IPS DF 6.9 (cell line): ENCODE measurements around the gene SLC25A33.
"Not testable (repeated sequence)": the region's sequence is repeated elsewhere in the genome, so short reads cannot be mapped to it uniquely, and the experiment has no call there.

Experiments
- DNase-seq: peaks from one replicate; pipeline ENCODE4 v3.0.0-alpha.2; 2013; ENCODE audit warnings: low read depth, low spot score
- H3K27ac ChIP-seq: one replicate; pipeline ENCODE4 v1.5.1; 2013; ENCODE audit warnings: low read length, control low read depth
- H3K27me3 ChIP-seq: 2 replicates; pipeline ENCODE4 v1.6.1; 2013; ENCODE audit warnings: mild to moderate bottlenecking, low read length; ENCODE audit not compliant: control insufficient read depth, insufficient read depth
- H3K36me3 ChIP-seq: 2 replicates; pipeline ENCODE4 v1.6.1; 2013; ENCODE audit warnings: low read length; ENCODE audit not compliant: control insufficient read depth, insufficient read depth
- H3K4me1 ChIP-seq: 2 replicates; pipeline ENCODE4 v1.6.1; 2013; ENCODE audit warnings: low read length; ENCODE audit not compliant: control insufficient read depth, insufficient read depth
- H3K4me3 ChIP-seq: 2 replicates; pipeline ENCODE4 v1.5.1; 2013; ENCODE audit warnings: mild to moderate bottlenecking, low read length
- H3K9me3 ChIP-seq: 2 replicates; pipeline ENCODE4 v1.6.1; 2013; ENCODE audit warnings: low read length, inconsistent platforms; ENCODE audit not compliant: control insufficient read depth, insufficient read depth
- WGBS: extraction: QIAGEN DNeasy Blood & Tissue Kit; methylation state at CpG from one replicate; pipeline ENCODE4 v1.1.7; 2013; ENCODE audit warnings: mixed read lengths, missing lambda C conversion rate; ENCODE audit not compliant: insufficient read length, insufficient coverage; 5-methylcytosine and 5-hydroxymethylcytosine counted together

The SLC25A33 gene

DNA sequence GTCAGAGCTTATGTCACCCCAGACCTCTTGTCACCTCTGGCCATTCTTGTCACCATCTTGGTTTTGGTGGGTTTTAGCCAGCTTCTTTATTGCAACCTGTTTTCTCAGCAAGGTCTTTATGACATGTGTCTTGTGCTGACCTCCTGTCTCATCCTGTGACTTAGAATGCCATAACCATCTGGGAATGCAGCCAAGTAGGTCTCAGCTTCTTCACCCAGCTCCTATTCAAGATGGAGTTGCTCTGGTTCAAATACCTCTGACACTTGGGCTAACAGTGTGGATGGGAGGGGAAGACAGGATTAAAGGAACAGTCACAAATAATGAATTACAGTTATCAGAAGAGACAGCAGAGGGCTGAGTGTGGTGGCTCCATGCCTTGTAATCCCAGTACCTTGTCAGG lies 81.8 kb downstream of the SLC25A33 start:
- H3K27ac ChIP-seq: no peak overlapping the region
- H3K36me3 ChIP-seq: no peaks in the 10 kb centered on the region
- no peak for DNase-seq
- no peaks in the 10 kb centered on the region for H3K4me1 ChIP-seq
- no peaks in the 10 kb centered on the region for H3K9me3 ChIP-seq
- no peak overlapping the region for H3K4me3 ChIP-seq
- no peaks in the 10 kb centered on the region; the same call in 1 of the 2 replicates for H3K27me3 ChIP-seq

DNA sequence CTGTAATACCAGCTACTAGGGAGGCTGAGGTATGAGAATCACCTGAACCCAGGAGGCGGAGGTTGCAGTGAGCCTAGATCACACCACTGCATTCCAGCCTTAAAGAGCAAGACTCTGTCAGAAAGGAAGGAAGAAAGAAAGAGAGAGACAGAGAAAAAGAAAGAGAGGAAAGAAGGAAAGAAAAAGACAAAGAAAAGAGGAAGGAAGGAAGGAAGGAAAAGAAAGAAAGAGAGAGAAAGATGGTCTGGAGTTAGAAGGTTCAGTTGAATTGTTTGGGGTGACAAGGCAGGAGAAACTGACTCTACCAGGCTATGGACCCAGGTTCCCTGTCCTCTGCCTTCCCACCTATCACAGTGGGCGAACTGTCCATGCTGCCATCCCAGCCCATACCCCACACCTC lies 84.8 kb downstream of the SLC25A33 start:
- DNase-seq: no peak
- no peaks in the 10 kb centered on the region; the same call in 1 of the 2 replicates for H3K27me3 ChIP-seq
- H3K9me3 ChIP-seq: no peaks in the 10 kb centered on the region
- no peaks in the 10 kb centered on the region for H3K4me1 ChIP-seq
- no CpG with 5 or more reads among the region's 2 CpGs for WGBS
- H3K4me3 ChIP-seq: no peak overlapping the region
- H3K36me3 ChIP-seq: no peaks in the 10 kb centered on the region
- H3K27ac ChIP-seq: no peak overlapping the region

DNA sequence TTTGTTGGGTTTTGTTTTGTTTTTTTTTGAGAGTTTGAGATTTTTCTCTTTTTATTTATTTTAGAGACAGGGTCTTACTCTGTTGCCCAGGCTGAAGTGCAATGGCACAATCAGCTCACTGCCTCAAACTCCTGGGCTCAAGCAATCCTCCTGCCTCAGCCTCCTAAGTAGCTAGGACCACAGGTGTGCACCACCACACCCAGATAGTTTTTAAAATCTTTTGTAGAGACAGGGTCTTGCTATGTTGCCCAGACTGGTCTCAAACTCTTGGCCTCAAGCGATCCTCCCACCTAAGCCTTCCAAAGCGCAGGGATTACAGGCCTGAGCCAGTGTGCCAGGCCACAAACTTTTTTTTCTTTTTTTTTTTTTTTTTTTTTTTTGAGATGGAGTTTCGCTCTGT lies 85.8 kb downstream of the SLC25A33 start:
- H3K27ac ChIP-seq, DNase-seq, H3K4me3 ChIP-seq, H3K36me3 ChIP-seq, H3K27me3 ChIP-seq, H3K4me1 ChIP-seq, H3K9me3 ChIP-seq: not testable (repeated sequence)
- WGBS: no CpG with 5 or more reads among the region's 3 CpGs

DNA sequence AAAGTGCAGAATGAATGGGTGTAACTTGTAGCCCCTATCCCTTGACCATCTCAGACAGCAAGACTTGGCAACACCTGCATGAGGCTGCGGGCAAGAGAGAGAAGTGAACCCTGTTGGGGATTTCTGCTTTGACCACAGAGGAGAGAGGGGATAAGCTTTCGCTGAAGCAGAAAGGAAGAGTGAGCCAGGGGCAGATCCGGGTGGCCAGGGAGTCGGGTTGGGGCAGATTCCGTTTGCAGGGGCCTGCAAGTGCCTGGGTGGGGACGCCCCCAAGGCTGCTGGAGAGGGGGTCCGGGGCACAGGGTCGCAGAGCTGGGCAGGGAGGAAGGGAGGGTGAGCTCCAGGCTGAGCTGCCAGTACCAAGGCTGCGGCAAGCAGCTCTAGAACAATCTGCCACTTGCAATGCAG lies 86.9 kb downstream of the SLC25A33 start:
- H3K4me1 ChIP-seq: no peaks in the 10 kb centered on the region
- H3K27me3 ChIP-seq: no peaks in the 10 kb centered on the region; the same call in 1 of the 2 replicates
- no peaks in the 10 kb centered on the region for H3K36me3 ChIP-seq
- no peak overlapping the region for H3K27ac ChIP-seq
- DNase-seq: no peak
- no peak overlapping the region for H3K4me3 ChIP-seq
- no peaks in the 10 kb centered on the region for H3K9me3 ChIP-seq
- no CpG with 5 or more reads among the region's 9 CpGs for WGBS

DNA sequence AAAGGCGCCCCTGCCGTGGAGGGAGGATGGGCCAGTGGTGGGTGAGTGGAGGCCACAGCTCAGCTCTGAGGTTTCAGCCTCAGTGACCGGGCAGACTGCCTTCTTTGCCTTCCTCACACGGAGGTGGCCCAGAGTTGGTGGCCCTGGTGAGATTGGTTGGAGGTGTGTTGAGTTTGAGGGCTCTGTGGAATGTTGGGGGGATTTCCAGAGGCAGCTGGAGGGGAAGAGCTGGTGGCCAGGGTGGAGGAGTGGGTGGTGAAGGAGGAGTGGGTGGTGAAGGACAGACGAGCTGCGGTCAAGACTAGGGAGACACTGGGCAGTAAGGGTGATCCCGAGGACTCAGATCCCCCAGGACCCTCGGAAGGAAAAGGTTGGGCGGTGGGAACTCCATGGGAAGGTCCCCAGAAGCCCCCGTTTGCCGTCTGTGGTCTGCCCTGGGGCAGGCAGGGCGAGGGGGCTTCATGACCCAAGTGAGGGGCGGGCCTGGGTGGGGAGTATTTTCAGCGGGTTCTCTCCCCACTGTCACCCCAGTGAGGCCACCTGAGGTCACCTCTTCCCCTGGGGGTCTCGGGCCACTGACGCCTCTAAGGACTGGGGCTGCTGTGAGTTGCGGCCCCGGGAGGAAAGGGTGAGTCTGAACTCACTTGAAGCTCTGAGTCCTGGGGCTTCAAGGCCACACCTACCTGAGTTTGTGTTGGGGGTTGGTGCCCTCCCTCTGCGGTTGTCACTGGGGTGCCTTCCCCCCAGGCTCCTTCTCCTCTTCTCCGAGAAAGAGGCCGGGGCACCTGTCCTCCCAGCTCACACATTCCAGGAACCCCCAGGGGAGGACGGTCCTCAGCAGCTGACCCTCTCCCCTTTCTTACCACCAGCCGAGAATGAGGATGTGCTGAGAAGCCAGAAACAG lies 89.5 kb downstream of the SLC25A33 start:
- DNase-seq: no peak

DNA sequence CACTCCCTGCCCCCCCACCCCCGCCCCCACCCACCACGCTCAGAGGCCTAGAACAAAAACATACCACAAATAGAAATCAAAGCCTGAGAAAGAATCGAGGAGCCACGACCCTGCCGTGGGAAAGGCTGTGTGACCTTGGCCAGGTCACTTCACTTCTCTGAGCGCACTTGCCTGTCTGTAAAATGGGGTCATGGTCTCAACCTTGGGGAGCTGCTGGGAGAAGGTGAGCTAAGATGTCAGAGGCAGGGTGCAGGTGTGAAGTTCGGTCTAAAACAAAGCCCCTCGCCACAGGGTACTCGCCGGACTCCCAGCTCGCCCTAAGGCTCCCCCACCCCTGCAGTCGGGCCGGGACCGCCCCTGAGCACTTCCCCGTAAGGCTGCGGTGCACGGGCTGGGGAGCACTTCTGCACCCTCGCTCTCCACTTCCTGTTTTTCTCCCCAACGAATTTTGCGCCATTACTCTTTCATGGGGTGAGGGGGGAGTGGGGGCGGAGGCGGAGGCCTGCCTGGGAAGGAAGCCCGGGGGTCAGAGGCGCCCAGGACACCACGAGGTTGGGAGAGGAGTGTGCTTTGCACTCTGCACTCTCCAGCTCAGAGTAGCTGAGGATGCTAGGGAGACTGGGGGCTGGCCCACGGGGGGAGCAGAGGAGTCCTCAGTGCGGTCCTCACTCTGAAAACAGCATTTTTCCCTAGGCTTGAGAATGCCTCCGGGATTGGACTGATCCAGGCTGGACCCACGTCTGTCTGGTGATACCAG lies 90.4 kb downstream of the SLC25A33 start:
- H3K27ac ChIP-seq: no peak overlapping the region
- no peaks in the 10 kb centered on the region for H3K9me3 ChIP-seq
- no peaks in the 10 kb centered on the region for H3K4me1 ChIP-seq
- H3K27me3 ChIP-seq: no peaks in the 10 kb centered on the region
- H3K36me3 ChIP-seq: no peaks in the 10 kb centered on the region
- no peak for DNase-seq
- no CpG with 5 or more reads among the region's 29 CpGs for WGBS
- H3K4me3 ChIP-seq: no peak overlapping the region

More for the DNA sequence above, 89.5 kb downstream of the SLC25A33 start:
- WGBS: no CpG with 5 or more reads among the region's 23 CpGs
- no peaks in the 10 kb centered on the region for H3K36me3 ChIP-seq
- no peak overlapping the region for H3K4me3 ChIP-seq
- no peaks in the 10 kb centered on the region for H3K4me1 ChIP-seq
- H3K9me3 ChIP-seq: no peaks in the 10 kb centered on the region
- H3K27me3 ChIP-seq: no peaks in the 10 kb centered on the region
- no peak overlapping the region for H3K27ac ChIP-seq

DNA sequence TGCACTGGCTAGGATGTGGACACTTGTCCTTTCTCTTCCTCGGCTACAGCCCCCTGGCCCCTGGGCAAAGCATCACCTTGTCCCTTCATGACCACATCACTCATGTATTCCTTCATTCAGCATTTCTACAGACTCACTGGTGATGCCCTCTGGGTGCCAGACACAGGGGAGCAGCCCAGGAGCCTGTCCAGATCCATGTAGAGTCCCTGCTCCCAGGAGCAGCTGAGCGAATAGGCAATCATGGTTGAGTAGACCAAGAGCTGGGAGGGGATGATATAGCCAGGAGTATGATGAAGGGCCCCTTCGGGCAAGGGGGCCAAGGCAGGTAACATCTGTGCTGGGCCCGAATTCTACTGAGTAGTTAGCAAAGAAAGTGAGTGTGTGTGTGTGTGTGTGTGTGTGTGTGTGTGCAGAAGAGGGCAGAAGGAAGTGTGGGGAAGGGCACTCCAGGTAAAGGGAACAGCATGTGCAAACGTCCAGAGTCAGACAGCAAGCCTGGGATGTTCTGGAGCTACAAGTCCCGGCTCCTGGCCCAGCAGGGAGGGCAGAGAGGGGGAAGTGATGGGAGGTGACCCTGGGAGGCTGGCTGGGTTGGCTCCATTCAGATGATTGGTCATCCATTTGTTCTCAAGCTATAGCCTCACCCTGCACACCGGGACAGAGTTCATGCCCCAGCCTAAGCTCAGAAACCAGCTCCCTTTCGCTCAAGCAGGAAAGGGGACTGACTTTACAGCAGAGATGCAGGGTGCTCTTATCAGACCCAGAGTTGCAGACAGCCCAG lies 91.3 kb downstream of the SLC25A33 start:
- Histone ChIP-seq H3K4me1 (no peaks in the 10 kb centered on the region), H3K4me3 (no peak overlapping the region), H3K36me3 (no peaks in the 10 kb centered on the region), H3K27me3 (no peaks in the 10 kb centered on the region), H3K9me3 (no peaks in the 10 kb centered on the region), H3K27ac (no peak overlapping the region)
- WGBS: no CpG with 5 or more reads among the region's 8 CpGs
- DNase-seq: no peak

DNA sequence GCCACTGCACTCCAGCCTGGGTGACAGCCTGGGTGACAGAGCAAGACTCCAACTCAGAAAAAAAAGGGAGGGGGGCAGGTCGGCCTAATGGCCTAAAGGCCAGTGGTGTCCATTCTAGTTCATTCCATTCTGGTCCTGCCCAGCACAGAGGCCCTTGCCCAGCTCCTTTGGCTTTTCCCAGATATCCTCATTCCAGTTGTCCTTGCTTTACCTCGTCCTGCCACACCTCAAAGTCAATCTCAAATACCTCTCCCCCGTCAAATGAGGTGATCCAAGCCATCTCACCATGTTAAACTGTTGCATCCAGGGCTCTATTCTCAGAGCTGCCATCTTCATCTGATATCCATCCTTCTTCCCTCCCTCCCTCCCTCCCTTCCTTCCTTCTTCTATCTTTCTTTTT lies 92.3 kb downstream of the SLC25A33 start:
- Histone ChIP-seq H3K4me3 (no peak overlapping the region), H3K4me1 (no peaks in the 10 kb centered on the region), H3K9me3 (no peaks in the 10 kb centered on the region), H3K36me3 (no peaks in the 10 kb centered on the region), H3K27ac (no peak overlapping the region), H3K27me3 (no peaks in the 10 kb centered on the region)
- DNase-seq: no peak
- no CpG with 5 or more reads among the region's 3 CpGs for WGBS

DNA sequence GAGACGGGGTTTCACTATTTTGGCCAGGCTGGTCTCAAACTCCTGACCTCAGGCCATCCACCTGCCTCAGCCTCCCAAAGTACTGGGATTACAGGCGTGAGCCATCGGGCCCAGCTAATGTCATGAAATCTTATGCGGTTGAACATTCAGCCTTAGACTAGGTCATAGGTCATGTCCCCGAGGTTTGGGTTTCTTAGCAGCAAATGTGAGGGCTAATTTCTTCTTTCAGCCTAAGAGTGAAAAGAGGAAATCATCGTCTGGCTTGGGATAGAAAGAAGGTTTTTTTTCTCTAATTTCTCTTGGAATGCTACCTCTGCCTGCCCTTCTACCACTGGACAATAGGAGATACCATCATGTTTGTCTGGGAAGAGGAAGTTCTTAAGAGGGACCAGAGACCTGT lies 94.2 kb downstream of the SLC25A33 start:
- H3K4me1 ChIP-seq: no peaks in the 10 kb centered on the region
- H3K27ac ChIP-seq: no peak overlapping the region
- DNase-seq: no peak
- H3K4me3 ChIP-seq: no peak overlapping the region
- H3K36me3 ChIP-seq: no peaks in the 10 kb centered on the region
- H3K27me3 ChIP-seq: no peaks in the 10 kb centered on the region
- H3K9me3 ChIP-seq: no peaks in the 10 kb centered on the region
- no CpG with 5 or more reads among the region's 6 CpGs for WGBS

DNA sequence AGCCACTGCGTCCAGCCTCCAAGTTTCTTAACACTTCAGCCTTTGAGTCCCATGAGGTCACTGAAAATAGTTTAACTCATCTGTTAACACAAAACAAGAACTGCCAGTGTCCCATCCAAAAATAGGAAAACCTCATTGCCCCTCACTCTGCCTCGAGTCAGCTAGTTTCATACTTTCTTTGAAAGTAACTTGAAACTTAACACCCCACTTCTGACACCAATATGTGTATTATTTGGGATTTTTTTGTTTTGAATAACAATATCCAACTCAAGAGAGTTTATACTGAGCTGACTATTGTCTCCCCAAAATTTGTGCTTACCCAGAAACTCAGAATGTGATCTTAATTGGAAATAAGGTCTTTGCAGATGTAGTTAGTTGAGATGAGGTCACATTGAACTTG lies 95.3 kb downstream of the SLC25A33 start:
- no peaks in the 10 kb centered on the region for H3K36me3 ChIP-seq
- WGBS: no CpG with 5 or more reads among the region's 2 CpGs
- H3K27ac ChIP-seq: no peak overlapping the region
- no peak overlapping the region for H3K4me3 ChIP-seq
- no peaks in the 10 kb centered on the region for H3K27me3 ChIP-seq
- H3K9me3 ChIP-seq: no peaks in the 10 kb centered on the region
- DNase-seq: no peak
- no peaks in the 10 kb centered on the region for H3K4me1 ChIP-seq
